ENCODE measurements around the gene DEFB132. TPM values are rescaled to one million over a fixed set of nuclear protein-coding genes. Genes with fewer than 3 reads are reported as not detected.

DEFB132 gene
- polyA plus RNA-seq, 1 donor, result not detected

DNA sequence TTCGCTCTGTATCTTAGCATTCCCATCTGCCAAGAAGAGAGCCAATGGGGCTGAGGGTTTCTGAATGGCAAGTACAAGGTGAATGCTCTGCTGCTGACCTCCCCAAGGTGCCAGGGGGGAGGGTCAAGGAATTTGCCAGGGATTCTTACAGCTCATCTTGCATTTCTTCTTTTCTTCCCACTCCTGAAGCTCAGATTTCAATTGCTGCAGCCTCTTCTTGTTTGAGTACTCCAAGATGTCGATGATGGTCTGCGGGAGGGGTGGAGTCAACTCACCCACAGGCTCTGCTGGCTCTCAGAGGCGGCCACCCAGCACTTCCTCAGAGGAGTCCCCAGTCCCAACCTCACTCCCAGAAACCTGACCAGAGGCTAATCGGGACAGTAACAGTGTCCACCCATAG, 20.7 kb downstream of the DEFB132 start:
- H3K27ac ChIP-seq (ENCODE audit: low read length), result no peak overlapping the region
- no peak overlapping the region for H3K4me3 ChIP-seq (ENCODE audit: low read length)
- H3K9me3 ChIP-seq (ENCODE audit: control insufficient read depth, low read depth, low read length), result peaks cover 3% of the 10 kb centered on the region
- WGBS (ENCODE audit: insufficient coverage, low lambda C conversion rate), result no CpG with 5 or more reads among the region's 5 CpGs
- DNase-seq, result no peak
- no peaks in the 10 kb centered on the region for H3K27me3 ChIP-seq (ENCODE audit: control insufficient read depth, insufficient read depth, low read length)
- peaks cover 48% of the 10 kb centered on the region for H3K36me3 ChIP-seq (ENCODE audit: control insufficient read depth, insufficient read depth, low read length)
- H3K4me1 ChIP-seq (ENCODE audit: control insufficient read depth, insufficient read depth, low read length), result no peaks in the 10 kb centered on the region

DNA sequence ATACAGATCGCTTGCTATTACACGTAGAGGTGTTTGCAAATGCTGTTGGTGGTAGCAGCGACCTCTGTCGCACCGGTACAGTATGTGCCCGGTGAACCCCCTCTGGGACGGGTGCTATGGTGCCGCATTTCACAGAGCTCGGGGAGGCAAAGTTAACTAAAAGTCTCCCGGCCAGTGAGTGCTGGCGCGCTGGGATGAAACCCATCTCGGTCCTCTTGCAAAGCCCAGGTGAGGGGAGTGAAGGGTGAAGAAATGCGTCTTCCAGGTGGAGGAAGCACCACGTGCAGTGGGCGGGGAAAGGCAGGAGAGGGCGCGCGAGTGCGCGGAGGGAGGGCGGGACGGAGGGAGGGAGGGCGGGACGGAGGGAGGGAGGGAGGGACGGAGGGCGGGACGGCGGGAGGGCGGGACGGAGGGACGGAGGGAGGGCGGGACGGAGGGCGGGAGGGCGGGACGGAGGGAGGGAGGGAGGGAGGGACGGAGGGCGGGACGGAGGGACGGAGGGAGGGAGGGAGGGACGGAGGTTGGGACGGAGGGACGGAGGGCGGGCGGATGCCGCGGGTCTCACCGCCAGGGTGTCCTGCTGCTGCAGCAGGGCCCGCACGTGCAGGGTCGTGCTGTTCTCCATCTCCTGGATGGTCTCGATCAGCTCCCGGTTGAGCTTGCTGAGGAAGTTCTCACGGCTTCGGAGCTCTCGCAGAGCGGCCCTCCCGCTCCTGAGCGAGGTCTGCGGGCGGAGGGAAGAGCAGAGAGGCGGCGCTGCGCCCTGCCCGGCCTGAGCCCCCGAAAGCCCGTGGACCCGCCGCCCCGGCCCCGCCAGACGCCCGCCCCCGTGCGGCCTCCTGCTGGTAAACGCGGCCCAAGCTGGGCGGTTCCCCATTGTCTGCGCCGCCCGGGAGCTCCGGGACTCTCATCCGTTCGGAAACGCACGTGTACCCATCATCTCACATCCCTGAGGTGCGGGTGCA, 21.4 kb downstream of the DEFB132 start:
- Histone ChIP-seq H3K36me3 (ENCODE audit: control insufficient read depth, insufficient read depth, low read length) (peaks cover 49% of the 10 kb centered on the region), H3K4me3 (ENCODE audit: low read length) (no peak overlapping the region), H3K9me3 (ENCODE audit: control insufficient read depth, low read depth, low read length) (peaks cover 3% of the 10 kb centered on the region), H3K27ac (ENCODE audit: low read length) (no peak overlapping the region), H3K4me1 (ENCODE audit: control insufficient read depth, insufficient read depth, low read length) (no peaks in the 10 kb centered on the region), H3K27me3 (ENCODE audit: control insufficient read depth, insufficient read depth, low read length) (no peaks in the 10 kb centered on the region)
- DNase-seq, result no peak
- WGBS (ENCODE audit: insufficient coverage, low lambda C conversion rate), result no CpG with 5 or more reads among the region's 88 CpGs

- H3K4me1 ChIP-seq (ENCODE audit: control insufficient read depth, insufficient read depth, low read length), result no peaks in the 10 kb centered on the region
- H3K9me3 ChIP-seq (ENCODE audit: control insufficient read depth, low read depth, low read length), result no peaks in the 10 kb centered on the region
- DNase-seq, result no peak
- H3K27me3 ChIP-seq (ENCODE audit: control insufficient read depth, insufficient read depth, low read length), result no peaks in the 10 kb centered on the region
- H3K4me3 ChIP-seq (ENCODE audit: low read length), result no peak overlapping the region
- H3K36me3 ChIP-seq (ENCODE audit: control insufficient read depth, insufficient read depth, low read length), result peaks cover 23% of the 10 kb centered on the region
- no CpG with 5 or more reads among the region's 3 CpGs for WGBS (ENCODE audit: insufficient coverage, low lambda C conversion rate)
- no peak overlapping the region for H3K27ac ChIP-seq (ENCODE audit: low read length)
Observed at GRCh38 chr20:284172-284571, 26.6 kb downstream of the DEFB132 start.

- DNase-seq, result no peak
- H3K9me3 ChIP-seq (ENCODE audit: control insufficient read depth, low read depth, low read length), result no peaks in the 10 kb centered on the region
- 67% methylated on average over 2 of the region's 2 CpGs for WGBS (ENCODE audit: insufficient coverage, low lambda C conversion rate)
Observed at GRCh38 chr20:286508-286907, 29.0 kb downstream of the DEFB132 start.

DNA sequence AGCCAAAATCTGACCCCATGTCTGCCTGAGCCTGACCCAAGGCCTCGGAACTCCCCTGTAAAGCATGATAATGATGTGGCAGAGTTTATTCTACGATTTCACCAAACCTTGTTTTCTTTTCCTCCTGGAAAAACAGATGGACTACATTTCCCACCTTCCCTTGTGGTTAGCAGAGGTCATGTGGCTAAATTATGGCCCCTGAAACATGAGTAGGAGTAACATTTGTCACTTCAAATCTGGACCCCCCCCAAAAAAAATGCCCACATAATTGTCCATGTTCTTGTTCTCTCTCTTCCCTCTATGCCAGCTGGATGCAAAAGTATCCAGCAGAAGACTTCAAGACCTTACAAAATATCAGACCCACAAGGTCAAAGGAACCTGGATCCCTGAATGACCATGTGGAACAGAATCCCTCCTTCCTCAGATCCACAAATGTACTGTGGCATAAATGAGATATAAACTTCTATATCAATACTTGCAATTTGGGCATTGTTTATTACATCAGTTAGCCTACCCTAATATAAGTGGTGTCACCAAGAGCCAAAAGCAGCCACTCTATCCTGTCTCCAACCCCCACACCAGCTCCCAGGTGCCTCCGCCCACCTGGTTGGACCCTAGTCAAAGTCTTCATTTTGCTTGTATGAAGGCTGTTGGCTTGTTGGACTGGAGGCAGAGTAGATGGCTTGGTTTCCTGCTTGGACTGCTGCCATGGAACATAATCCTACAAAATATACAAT, 31.6 kb downstream of the DEFB132 start:
- WGBS (ENCODE audit: insufficient coverage, low lambda C conversion rate), result no CpG with 5 or more reads among the region's 3 CpGs

More at GRCh38 chr20:286508-286907, 29.0 kb downstream of the DEFB132 start:
- Histone ChIP-seq H3K4me1 (ENCODE audit: control insufficient read depth, insufficient read depth, low read length) (peaks cover 3% of the 10 kb centered on the region), H3K36me3 (ENCODE audit: control insufficient read depth, insufficient read depth, low read length) (peaks cover 13% of the 10 kb centered on the region), H3K4me3 (ENCODE audit: low read length) (no peak overlapping the region), H3K27ac (ENCODE audit: low read length) (no peak overlapping the region), H3K27me3 (ENCODE audit: control insufficient read depth, insufficient read depth, low read length) (no peaks in the 10 kb centered on the region)

DNA sequence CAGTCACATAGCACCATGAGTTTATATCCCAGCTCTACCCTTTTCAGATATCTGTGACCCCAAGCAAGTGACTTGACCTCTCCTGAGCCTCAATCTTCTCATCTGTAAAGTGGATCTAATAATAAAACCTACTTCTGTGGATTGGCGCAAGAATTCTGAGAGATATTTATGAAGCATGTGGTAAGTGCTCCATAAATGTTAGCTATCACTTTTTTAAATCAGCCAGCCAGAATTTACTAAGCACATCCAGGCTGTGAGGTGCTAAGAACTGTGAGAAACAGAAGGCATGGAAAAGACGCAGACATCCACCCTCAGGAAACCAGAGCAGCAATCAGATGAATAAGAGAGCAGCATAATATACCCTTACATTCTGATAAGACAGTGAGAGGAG, 32.2 kb downstream of the DEFB132 start:
- Histone ChIP-seq H3K27ac (ENCODE audit: low read length) (peak overlapping the region; percentile 83), H3K36me3 (ENCODE audit: control insufficient read depth, insufficient read depth, low read length) (peaks cover 2% of the 10 kb centered on the region), H3K4me1 (ENCODE audit: control insufficient read depth, insufficient read depth, low read length) (peaks cover 3% of the 10 kb centered on the region), H3K4me3 (ENCODE audit: low read length) (peak overlapping the region; percentile 75), H3K27me3 (ENCODE audit: control insufficient read depth, insufficient read depth, low read length) (no peaks in the 10 kb centered on the region), H3K9me3 (ENCODE audit: control insufficient read depth, low read depth, low read length) (no peaks in the 10 kb centered on the region)
- no peak for DNase-seq
- no CpG with 5 or more reads among the region's 2 CpGs for WGBS (ENCODE audit: insufficient coverage, low lambda C conversion rate)

More for the DNA sequence above, 31.6 kb downstream of the DEFB132 start:
- Histone ChIP-seq H3K36me3 (ENCODE audit: control insufficient read depth, insufficient read depth, low read length) (peaks cover 4% of the 10 kb centered on the region), H3K4me3 (ENCODE audit: low read length) (no peak overlapping the region), H3K4me1 (ENCODE audit: control insufficient read depth, insufficient read depth, low read length) (peaks cover 3% of the 10 kb centered on the region), H3K27ac (ENCODE audit: low read length) (no peak overlapping the region), H3K9me3 (ENCODE audit: control insufficient read depth, low read depth, low read length) (no peaks in the 10 kb centered on the region), H3K27me3 (ENCODE audit: control insufficient read depth, insufficient read depth, low read length) (no peaks in the 10 kb centered on the region)
- DNase-seq, result peak in 1 of 2 donors; percentile 28

DNA sequence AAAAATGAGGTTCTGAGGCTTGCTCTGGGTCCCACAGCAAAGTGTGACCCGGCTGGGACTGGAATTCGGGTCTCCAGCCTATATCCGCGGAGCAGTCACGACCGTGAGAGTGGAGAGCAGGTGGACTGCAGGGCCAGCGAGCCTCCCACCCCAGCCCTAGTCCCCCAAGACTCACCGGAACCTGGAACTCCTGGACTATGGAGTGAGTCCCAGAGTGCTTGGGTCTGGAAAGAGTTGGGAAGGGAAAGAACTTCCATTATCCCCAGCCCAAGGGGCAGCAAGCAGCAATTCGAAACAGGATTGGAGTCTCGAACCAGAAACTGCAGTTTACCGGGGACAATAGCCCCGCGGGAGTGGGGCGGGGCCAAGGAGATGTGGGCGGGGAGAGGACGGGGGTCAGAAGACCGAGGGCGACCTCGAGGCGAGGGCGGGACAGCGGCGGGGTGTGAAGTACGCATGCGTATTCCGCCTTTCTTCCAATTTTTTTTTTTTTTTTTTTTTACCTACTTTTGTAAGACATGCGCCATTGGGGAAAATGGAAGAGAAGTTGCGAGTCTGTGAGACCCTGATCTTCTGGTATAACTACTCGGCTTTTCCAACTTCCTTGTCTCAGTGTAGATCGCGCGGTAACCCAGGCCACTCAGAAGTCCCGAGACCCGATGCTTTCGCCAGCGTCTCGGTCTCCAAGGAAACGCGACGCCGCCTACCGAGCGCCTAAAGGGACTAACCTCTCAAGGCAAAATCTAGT, 32.7 kb downstream of the DEFB132 start, which contains the start of gene C20orf96:
C20orf96 (minus strand) TSS at position 667 of the 748 bp plus-strand sequence; CDS start at position 527, 140 bp downstream.
- peak within 1 kb of the TSS; percentile 83 for H3K27ac ChIP-seq (ENCODE audit: low read length)
- H3K9me3 ChIP-seq (ENCODE audit: control insufficient read depth, low read depth, low read length), result no peaks in the 10 kb centered on the region
- peak within 1 kb of the TSS; percentile 75 for H3K4me3 ChIP-seq (ENCODE audit: low read length)
- H3K27me3 ChIP-seq (ENCODE audit: control insufficient read depth, insufficient read depth, low read length), result no peaks in the 10 kb centered on the region
- DNase-seq, result peak; percentile 92 to 93
- H3K36me3 ChIP-seq (ENCODE audit: control insufficient read depth, insufficient read depth, low read length), result no peaks in the 10 kb centered on the region
- peaks cover 3% of the 10 kb centered on the region for H3K4me1 ChIP-seq (ENCODE audit: control insufficient read depth, insufficient read depth, low read length)
- no CpG with 5 or more reads among the region's 43 CpGs for WGBS (ENCODE audit: insufficient coverage, low lambda C conversion rate)

DNA sequence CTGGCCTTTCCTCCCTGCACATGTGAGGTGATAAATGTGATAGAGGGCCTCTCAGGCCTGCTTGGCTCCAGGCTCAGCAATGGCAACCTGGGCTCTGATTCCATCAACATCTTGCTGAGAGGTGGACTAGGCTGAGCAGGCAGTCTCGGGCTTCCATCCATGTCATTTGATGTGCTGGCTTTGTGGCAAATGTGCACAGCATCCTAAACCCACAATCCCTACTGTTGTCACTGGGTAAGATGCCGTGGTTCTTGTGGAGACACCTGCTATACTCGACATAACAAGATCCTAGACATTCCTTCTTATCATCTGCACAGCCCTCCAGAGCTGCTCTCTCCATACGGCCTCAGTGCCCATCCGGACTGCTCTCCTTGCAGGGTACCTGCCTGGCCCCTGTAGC, 37.1 kb downstream of the DEFB132 start:
- WGBS (ENCODE audit: insufficient coverage, low lambda C conversion rate), result no CpG with 5 or more reads among the region's 5 CpGs
- H3K4me1 ChIP-seq (ENCODE audit: control insufficient read depth, insufficient read depth, low read length), result peaks cover 7% of the 10 kb centered on the region
- H3K27ac ChIP-seq (ENCODE audit: low read length), result no peak overlapping the region

GRCh38 chr20:295804-296203, 38.3 kb downstream of the DEFB132 start:
- no peaks in the 10 kb centered on the region for H3K9me3 ChIP-seq (ENCODE audit: control insufficient read depth, low read depth, low read length)
- H3K4me3 ChIP-seq (ENCODE audit: low read length), result no peak overlapping the region
- 100% methylated on average over 3 of the region's 4 CpGs for WGBS (ENCODE audit: insufficient coverage, low lambda C conversion rate)
- H3K36me3 ChIP-seq (ENCODE audit: control insufficient read depth, insufficient read depth, low read length), result peaks cover 5% of the 10 kb centered on the region
- H3K27me3 ChIP-seq (ENCODE audit: control insufficient read depth, insufficient read depth, low read length), result no peaks in the 10 kb centered on the region
- no peak overlapping the region for H3K27ac ChIP-seq (ENCODE audit: low read length)
- peaks cover 8% of the 10 kb centered on the region for H3K4me1 ChIP-seq (ENCODE audit: control insufficient read depth, insufficient read depth, low read length)
- DNase-seq, result no peak

More for the DNA sequence above, 37.1 kb downstream of the DEFB132 start:
- H3K36me3 ChIP-seq (ENCODE audit: control insufficient read depth, insufficient read depth, low read length), result peaks cover under 1% of the 10 kb centered on the region
- no peaks in the 10 kb centered on the region for H3K9me3 ChIP-seq (ENCODE audit: control insufficient read depth, low read depth, low read length)
- H3K4me3 ChIP-seq (ENCODE audit: low read length), result no peak overlapping the region
- no peak for DNase-seq
- no peaks in the 10 kb centered on the region for H3K27me3 ChIP-seq (ENCODE audit: control insufficient read depth, insufficient read depth, low read length)

All from large intestine (tissue), 3 donors.